ENCODE results near the gene NINL.
"Not testable (repeated sequence)": the region's sequence is repeated elsewhere in the genome, so short reads cannot be mapped to it uniquely, and the experiment has no call there.

Gene NINL
- total RNA-seq, result 8.6 to 20.1 (median 11.4) reads per million in 4 experiments

DNA sequence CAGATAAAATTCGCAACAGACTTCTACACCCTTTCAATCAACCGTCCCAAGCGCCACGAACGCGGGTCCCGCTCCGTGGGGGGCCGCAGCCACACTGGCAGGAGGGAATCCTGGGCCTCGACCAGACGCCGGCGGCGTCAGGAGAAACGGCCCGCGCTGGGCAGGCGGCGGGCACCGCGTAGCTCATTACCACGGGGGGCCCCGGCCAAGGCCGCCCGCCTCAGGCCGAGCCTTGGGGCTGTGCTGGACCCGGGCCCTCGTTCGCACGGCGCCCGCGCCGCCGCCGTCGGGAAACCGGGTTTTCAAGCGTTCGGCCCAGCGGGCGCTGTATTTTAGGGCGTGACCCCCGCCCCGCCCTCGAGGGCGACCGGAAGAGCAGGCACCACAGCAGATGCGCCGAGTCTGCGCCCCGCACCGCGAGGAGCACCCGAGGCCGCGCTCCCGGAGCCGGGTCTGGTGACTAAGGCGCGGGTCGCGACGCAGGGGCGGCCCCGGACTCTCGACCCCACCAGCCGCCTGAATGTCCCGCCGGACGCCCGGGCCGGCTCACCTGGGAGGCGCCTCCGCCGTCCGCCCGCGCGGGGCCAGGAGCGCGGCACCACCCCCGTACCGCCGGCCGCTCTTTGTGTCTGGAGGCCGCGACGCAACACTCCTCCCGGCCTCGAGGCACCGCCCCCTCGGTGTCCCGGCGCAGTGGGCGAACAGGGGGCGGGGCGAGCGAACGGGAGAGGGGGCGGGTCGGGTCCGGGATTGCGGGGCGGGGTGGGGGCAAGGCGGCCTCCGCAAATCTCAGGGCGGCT is at the start of gene NINL:
Gene NINL (minus strand): TSS at position 627 of the 800 bp plus-strand sequence. CDS start 58,944 bp downstream, outside the sequence.
- DNase-seq, result peak; percentile 22

- DNase-seq, result no peak
These were observed 47.8 kb upstream of the NINL start for GRCh38 chr20:25632940-25633790.

GRCh38 chr20:25630615-25631014 is 45.3 kb upstream of the NINL start:
- not testable (repeated sequence) for DNase-seq

- no peak for DNase-seq
These were observed 44.6 kb upstream of the NINL start for GRCh38 chr20:25629816-25630499.

GRCh38 chr20:25626779-25627178 is 41.4 kb upstream of the NINL start:
- no peak for DNase-seq

DNA sequence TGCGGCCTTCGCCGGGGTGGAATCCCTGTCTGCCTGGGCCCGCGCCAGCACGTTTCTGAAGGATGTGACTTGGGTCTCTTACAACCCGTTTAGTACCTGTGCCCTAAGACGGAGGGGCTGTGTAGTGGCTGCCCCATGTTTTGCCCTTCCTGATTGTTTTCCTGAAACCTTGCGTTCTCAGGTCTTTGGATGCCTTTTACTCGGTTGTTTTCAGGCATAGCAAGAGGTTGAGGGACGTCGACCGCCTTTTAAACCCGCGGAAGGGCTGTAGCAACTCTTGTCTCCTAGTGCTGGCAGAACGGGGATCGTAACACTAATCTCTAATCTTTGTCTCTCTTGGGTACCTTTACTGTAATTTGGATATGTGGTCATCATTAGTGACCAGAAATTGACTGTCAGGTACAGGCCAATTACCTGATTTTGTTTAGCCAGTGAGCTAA is 39.2 kb upstream of the NINL start:
- DNase-seq, result no peak

GRCh38 chr20:25623736-25624499 is 38.6 kb upstream of the NINL start, which contains the start of gene NANP:
Gene NANP, minus strand, starts transcription at chr20:25624014. Its CDS starts 66 bp downstream, at chr20:25623948.
- peak; percentile 77 for DNase-seq

DNA sequence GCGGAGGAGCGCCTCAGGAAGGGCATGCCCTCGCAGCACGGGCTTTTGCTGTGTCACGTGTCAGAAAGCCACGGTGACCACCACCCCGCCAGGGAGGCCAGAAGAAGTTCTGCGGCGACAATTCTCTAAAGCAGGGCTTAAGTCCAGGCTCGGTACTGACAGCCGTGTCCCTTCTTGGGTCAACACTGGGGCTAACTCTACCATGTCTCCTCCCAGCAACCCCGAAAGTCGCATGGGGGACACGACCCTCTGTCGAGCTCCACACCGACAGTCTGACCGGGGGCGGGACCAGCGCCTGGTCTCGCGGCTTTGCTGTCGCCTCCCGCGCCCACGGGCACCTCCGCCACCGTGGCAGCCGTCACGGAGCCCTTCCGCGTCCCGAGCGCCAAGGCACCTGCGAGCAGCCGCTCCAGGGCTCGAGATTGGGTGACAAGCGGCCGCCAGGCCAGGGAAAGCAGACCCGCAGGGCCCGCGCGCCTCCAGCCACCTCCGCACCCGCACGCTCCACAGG is 37.9 kb upstream of the NINL start:
- no peak for DNase-seq

- no peak for DNase-seq
These were observed 37.3 kb upstream of the NINL start for GRCh38 chr20:25622450-25623224.

GRCh38 chr20:25622049-25622448 is 36.7 kb upstream of the NINL start:
- no peak for DNase-seq

DNA sequence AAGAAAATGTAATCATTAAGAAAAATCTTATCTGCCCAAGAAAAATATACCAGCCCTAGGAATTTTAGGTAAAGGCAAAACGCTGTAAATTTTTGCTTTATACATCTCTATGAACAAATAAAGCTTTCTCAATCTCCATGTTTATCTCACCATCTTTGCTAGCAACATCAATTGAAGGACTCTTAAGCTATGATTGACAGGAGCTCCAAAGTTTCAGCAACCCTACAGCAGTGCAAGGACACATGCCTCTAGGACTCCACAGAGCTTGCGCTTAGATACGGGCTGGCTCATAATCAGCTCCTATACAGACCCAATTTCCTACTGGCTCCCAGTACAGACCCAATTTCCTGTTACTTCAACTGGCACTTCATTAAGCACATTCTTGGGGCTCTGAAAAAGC is 34.2 kb upstream of the NINL start:
- no peak for DNase-seq

GRCh38 chr20:25608774-25609173 is 23.4 kb upstream of the NINL start:
- DNase-seq, result no peak

- no peak for DNase-seq
These were observed 20.9 kb upstream of the NINL start for GRCh38 chr20:25606094-25606695.

DNA sequence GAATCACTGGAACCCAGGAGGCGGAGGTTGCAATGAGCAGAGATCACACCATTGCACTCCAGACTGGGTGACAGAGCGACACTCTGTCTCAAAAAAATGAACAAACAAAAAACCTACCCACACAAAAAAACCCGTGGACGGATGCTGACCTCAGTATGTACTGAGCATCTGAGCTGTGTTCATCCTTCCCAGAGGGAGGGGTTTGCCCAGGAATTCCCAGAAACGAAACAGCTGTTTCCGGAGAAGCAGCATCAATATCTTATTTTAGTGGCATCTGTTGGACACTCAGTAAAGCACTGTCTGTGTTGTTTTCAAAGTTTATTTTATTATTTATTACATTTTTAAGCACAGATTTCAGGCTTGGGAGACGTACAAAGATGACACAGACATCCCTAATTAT is 19.8 kb upstream of the NINL start:
- no peak for DNase-seq

GRCh38 chr20:25604611-25605010 is 19.3 kb upstream of the NINL start:
- DNase-seq, result no peak

- DNase-seq, result not testable (repeated sequence)
These were observed 17.6 kb upstream of the NINL start for GRCh38 chr20:25602914-25603309.

DNA sequence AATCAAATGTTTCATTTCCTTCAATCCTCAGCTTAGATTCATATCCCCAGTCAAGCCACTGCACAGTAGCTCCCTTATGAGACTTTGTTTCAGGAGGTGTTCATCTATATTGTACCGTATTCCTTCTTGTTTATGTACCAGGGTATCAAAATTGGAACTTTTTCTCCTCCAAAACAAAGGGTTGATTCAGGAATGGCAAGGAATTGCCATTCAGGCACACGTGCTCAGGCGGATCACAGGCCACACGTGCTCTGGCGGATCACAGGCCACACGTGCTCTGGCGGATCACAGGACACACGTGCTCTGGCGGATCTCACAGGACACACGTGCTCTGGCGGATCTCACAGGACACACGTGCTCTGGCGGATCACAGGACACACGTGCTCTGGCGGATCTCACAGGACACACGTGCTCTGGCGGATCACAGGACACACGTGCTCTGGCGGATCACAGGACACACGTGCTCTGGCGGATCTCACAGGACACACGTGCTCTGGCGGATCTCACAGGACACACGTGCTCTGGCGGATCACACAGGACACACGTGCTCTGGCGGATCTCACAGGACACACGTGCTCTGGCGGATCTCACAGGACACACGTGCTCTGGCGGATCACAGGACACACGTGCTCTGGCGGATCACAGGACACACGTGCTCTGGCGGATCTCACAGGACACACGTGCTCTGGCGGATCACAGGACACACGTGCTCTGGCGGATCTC is 17.0 kb upstream of the NINL start:
- not testable (repeated sequence) for DNase-seq

- no peak for DNase-seq
These were observed 16.3 kb upstream of the NINL start for GRCh38 chr20:25601659-25602058.

DNA sequence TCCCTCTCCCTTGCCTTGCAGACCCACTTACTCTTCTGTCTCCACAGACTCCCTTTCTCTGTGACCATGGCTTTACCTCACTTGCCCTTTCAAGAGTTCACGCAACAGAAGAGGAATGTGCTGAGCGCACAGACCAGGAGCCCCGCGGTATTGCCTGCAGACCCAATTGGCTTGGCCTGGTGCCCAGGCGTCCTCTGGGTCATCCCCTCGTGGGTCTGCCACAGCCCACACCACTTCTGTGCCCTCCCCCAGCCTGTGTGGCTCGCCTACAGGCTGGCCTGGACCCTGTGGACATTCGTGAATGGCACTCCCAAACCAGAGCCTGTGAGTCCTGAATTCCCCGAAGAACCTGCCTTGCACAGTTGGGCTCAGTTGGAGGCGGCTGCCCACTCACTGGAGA is 15.3 kb upstream of the NINL start:
- DNase-seq, result no peak
